Measurements from ENCODE around the gene TM4SF1.
A peak's percentile ranks its signal among the peaks of the same experiment; 100 is the strongest.

Gene TM4SF1

GRCh38 chr3:149377408-149378364 is at the start of gene TM4SF1:
Gene TM4SF1, minus strand, starts transcription at chr3:149377649. Its CDS starts 102 bp downstream, at chr3:149377547.
- H3K4me1 ChIP-seq (ENCODE audit: control insufficient read depth, insufficient read depth, low read length, unreplicated experiment), result peaks cover 59% of the 10 kb centered on the region

GRCh38 chr3:149426325-149426724 is 48.9 kb upstream of the TM4SF1 start:
- no peaks in the 10 kb centered on the region for H3K79me2 ChIP-seq (ENCODE audit: control insufficient read depth, insufficient read depth, low read length, unreplicated experiment)
- no peak overlapping the region for H3K27ac ChIP-seq (ENCODE audit: low read depth, low read length)
- H3K4me3 ChIP-seq (ENCODE audit: low read depth, low read length), result no peak overlapping the region
- H3K27me3 ChIP-seq (ENCODE audit: insufficient read depth, low read length), result no peaks in the 10 kb centered on the region
- H3K4me1 ChIP-seq (ENCODE audit: control insufficient read depth, insufficient read depth, low read length, unreplicated experiment), result peaks cover 5% of the 10 kb centered on the region
- H2AFZ ChIP-seq (ENCODE audit: low read length, unreplicated experiment), result no peak overlapping the region
- no peaks in the 10 kb centered on the region for H3K36me3 ChIP-seq (ENCODE audit: insufficient read depth, low read length)

More at GRCh38 chr3:149377408-149378364, at the start of gene TM4SF1:
- Histone ChIP-seq H3K79me2 (ENCODE audit: control insufficient read depth, insufficient read depth, low read length, unreplicated experiment) (peaks cover 44% of the 10 kb centered on the region), H3K36me3 (ENCODE audit: insufficient read depth, low read length) (peaks cover 30% of the 10 kb centered on the region), H2AFZ (ENCODE audit: low read length, unreplicated experiment) (no peak within 1 kb of the TSS), H3K27me3 (ENCODE audit: insufficient read depth, low read length) (no peaks in the 10 kb centered on the region), H3K27ac (ENCODE audit: low read depth, low read length) (peak within 1 kb of the TSS; percentile 95), H3K4me3 (ENCODE audit: low read depth, low read length) (peak within 1 kb of the TSS; percentile 95)

- no peaks in the 10 kb centered on the region for H3K27me3 ChIP-seq (ENCODE audit: insufficient read depth, low read length)
- no peaks in the 10 kb centered on the region for H3K36me3 ChIP-seq (ENCODE audit: insufficient read depth, low read length)
- no peak overlapping the region for H3K27ac ChIP-seq (ENCODE audit: low read depth, low read length)
- peaks cover 5% of the 10 kb centered on the region for H3K4me1 ChIP-seq (ENCODE audit: control insufficient read depth, insufficient read depth, low read length, unreplicated experiment)
- H3K79me2 ChIP-seq (ENCODE audit: control insufficient read depth, insufficient read depth, low read length, unreplicated experiment), result no peaks in the 10 kb centered on the region
- H3K4me3 ChIP-seq (ENCODE audit: low read depth, low read length), result peak overlapping the region; percentile 54
- H2AFZ ChIP-seq (ENCODE audit: low read length, unreplicated experiment), result peak overlapping the region; percentile 68
Measured at GRCh38 chr3:149424918-149425317, 47.5 kb upstream of the TM4SF1 start.

GRCh38 chr3:149421764-149422163 is 44.3 kb upstream of the TM4SF1 start:
- Histone ChIP-seq H3K4me3 (ENCODE audit: low read depth, low read length) (no peak overlapping the region), H3K79me2 (ENCODE audit: control insufficient read depth, insufficient read depth, low read length, unreplicated experiment) (no peaks in the 10 kb centered on the region), H3K27me3 (ENCODE audit: insufficient read depth, low read length) (no peaks in the 10 kb centered on the region), H2AFZ (ENCODE audit: low read length, unreplicated experiment) (no peak overlapping the region), H3K4me1 (ENCODE audit: control insufficient read depth, insufficient read depth, low read length, unreplicated experiment) (peaks cover 18% of the 10 kb centered on the region), H3K36me3 (ENCODE audit: insufficient read depth, low read length) (no peaks in the 10 kb centered on the region), H3K27ac (ENCODE audit: low read depth, low read length) (no peak overlapping the region)

- no peak overlapping the region for H3K4me3 ChIP-seq (ENCODE audit: low read depth, low read length)
- H2AFZ ChIP-seq (ENCODE audit: low read length, unreplicated experiment), result no peak overlapping the region
- no peaks in the 10 kb centered on the region for H3K27me3 ChIP-seq (ENCODE audit: insufficient read depth, low read length)
- H3K36me3 ChIP-seq (ENCODE audit: insufficient read depth, low read length), result no peaks in the 10 kb centered on the region
- H3K27ac ChIP-seq (ENCODE audit: low read depth, low read length), result peak overlapping the region; percentile 64
- H3K79me2 ChIP-seq (ENCODE audit: control insufficient read depth, insufficient read depth, low read length, unreplicated experiment), result no peaks in the 10 kb centered on the region
- H3K4me1 ChIP-seq (ENCODE audit: control insufficient read depth, insufficient read depth, low read length, unreplicated experiment), result peaks cover 23% of the 10 kb centered on the region
Measured at GRCh38 chr3:149419816-149420215, 42.4 kb upstream of the TM4SF1 start.

GRCh38 chr3:149417727-149418126 is 40.3 kb upstream of the TM4SF1 start:
- Histone ChIP-seq H3K4me1 (ENCODE audit: control insufficient read depth, insufficient read depth, low read length, unreplicated experiment) (peaks cover 24% of the 10 kb centered on the region), H3K79me2 (ENCODE audit: control insufficient read depth, insufficient read depth, low read length, unreplicated experiment) (no peaks in the 10 kb centered on the region), H2AFZ (ENCODE audit: low read length, unreplicated experiment) (no peak overlapping the region), H3K27ac (ENCODE audit: low read depth, low read length) (no peak overlapping the region), H3K27me3 (ENCODE audit: insufficient read depth, low read length) (no peaks in the 10 kb centered on the region), H3K4me3 (ENCODE audit: low read depth, low read length) (no peak overlapping the region), H3K36me3 (ENCODE audit: insufficient read depth, low read length) (no peaks in the 10 kb centered on the region)

GRCh38 chr3:149417174-149417573 is 39.7 kb upstream of the TM4SF1 start:
- H3K36me3 ChIP-seq (ENCODE audit: insufficient read depth, low read length), result no peaks in the 10 kb centered on the region
- no peak overlapping the region for H3K27ac ChIP-seq (ENCODE audit: low read depth, low read length)
- peaks cover 24% of the 10 kb centered on the region for H3K4me1 ChIP-seq (ENCODE audit: control insufficient read depth, insufficient read depth, low read length, unreplicated experiment)
- no peak overlapping the region for H3K4me3 ChIP-seq (ENCODE audit: low read depth, low read length)
- H2AFZ ChIP-seq (ENCODE audit: low read length, unreplicated experiment), result no peak overlapping the region
- H3K79me2 ChIP-seq (ENCODE audit: control insufficient read depth, insufficient read depth, low read length, unreplicated experiment), result no peaks in the 10 kb centered on the region
- H3K27me3 ChIP-seq (ENCODE audit: insufficient read depth, low read length), result no peaks in the 10 kb centered on the region

- Histone ChIP-seq H3K4me3 (ENCODE audit: low read depth, low read length) (no peak overlapping the region), H2AFZ (ENCODE audit: low read length, unreplicated experiment) (no peak overlapping the region), H3K27ac (ENCODE audit: low read depth, low read length) (peak overlapping the region; percentile 35; the same call in 1 of the 2 replicates), H3K79me2 (ENCODE audit: control insufficient read depth, insufficient read depth, low read length, unreplicated experiment) (no peaks in the 10 kb centered on the region), H3K27me3 (ENCODE audit: insufficient read depth, low read length) (no peaks in the 10 kb centered on the region), H3K4me1 (ENCODE audit: control insufficient read depth, insufficient read depth, low read length, unreplicated experiment) (peaks cover 24% of the 10 kb centered on the region), H3K36me3 (ENCODE audit: insufficient read depth, low read length) (no peaks in the 10 kb centered on the region)
Measured at GRCh38 chr3:149415484-149415883, 38.0 kb upstream of the TM4SF1 start.

- H3K4me3 ChIP-seq (ENCODE audit: low read depth, low read length), result no peak overlapping the region
- H3K27ac ChIP-seq (ENCODE audit: low read depth, low read length), result peak overlapping the region; percentile 46
- H3K4me1 ChIP-seq (ENCODE audit: control insufficient read depth, insufficient read depth, low read length, unreplicated experiment), result peaks cover 22% of the 10 kb centered on the region
- no peak overlapping the region for H2AFZ ChIP-seq (ENCODE audit: low read length, unreplicated experiment)
- no peaks in the 10 kb centered on the region for H3K36me3 ChIP-seq (ENCODE audit: insufficient read depth, low read length)
- H3K27me3 ChIP-seq (ENCODE audit: insufficient read depth, low read length), result no peaks in the 10 kb centered on the region
- no peaks in the 10 kb centered on the region for H3K79me2 ChIP-seq (ENCODE audit: control insufficient read depth, insufficient read depth, low read length, unreplicated experiment)
Measured at GRCh38 chr3:149414557-149415231, 37.2 kb upstream of the TM4SF1 start.

GRCh38 chr3:149411583-149411982 is 34.1 kb upstream of the TM4SF1 start:
- H3K27me3 ChIP-seq (ENCODE audit: insufficient read depth, low read length), result no peaks in the 10 kb centered on the region
- H3K4me1 ChIP-seq (ENCODE audit: control insufficient read depth, insufficient read depth, low read length, unreplicated experiment), result peaks cover 11% of the 10 kb centered on the region
- H3K36me3 ChIP-seq (ENCODE audit: insufficient read depth, low read length), result no peaks in the 10 kb centered on the region
- H3K4me3 ChIP-seq (ENCODE audit: low read depth, low read length), result no peak overlapping the region
- H2AFZ ChIP-seq (ENCODE audit: low read length, unreplicated experiment), result no peak overlapping the region
- H3K79me2 ChIP-seq (ENCODE audit: control insufficient read depth, insufficient read depth, low read length, unreplicated experiment), result no peaks in the 10 kb centered on the region
- no peak overlapping the region for H3K27ac ChIP-seq (ENCODE audit: low read depth, low read length)

All from ACC112 (cell line).